ENCODE results near the gene KIF9. TPM values are rescaled to one million over a fixed set of nuclear protein-coding genes. Genes with fewer than 3 reads are reported as not detected.

KIF9 gene
- total RNA-seq, 1 donor from 2014 or later: 0.98 TPM

Small RNA genes within 50 kb of the gene (small RNA-seq; reads per million reads assigned to genes)
- not detected for gene SNORD13P3

Other genes with a start within 250 kb of the KIF9 start
- 55.5 TPM for gene SETD2, start 118.7 kb downstream of the KIF9 start, total RNA-seq
- 10.1 TPM for gene KLHL18, start 145 bp upstream of the KIF9 start, total RNA-seq
- 30.2 TPM for gene PTPN23, start 98.2 kb upstream of the KIF9 start, total RNA-seq
- gene SCAP, start 193.1 kb upstream of the KIF9 start, total RNA-seq: 84.7 TPM
- gene ELP6, start 230.9 kb upstream of the KIF9 start, total RNA-seq: 22.1 TPM

Measured in vagina (tissue), 1 donor.